ENCODE results near the gene ANKRD55. TPM values are rescaled to one million over a fixed set of nuclear protein-coding genes. Genes with fewer than 3 reads are reported as not detected.

ANKRD55 gene
- total RNA-seq: under 1 TPM; 0.37 to 0.52 TPM

DNA sequence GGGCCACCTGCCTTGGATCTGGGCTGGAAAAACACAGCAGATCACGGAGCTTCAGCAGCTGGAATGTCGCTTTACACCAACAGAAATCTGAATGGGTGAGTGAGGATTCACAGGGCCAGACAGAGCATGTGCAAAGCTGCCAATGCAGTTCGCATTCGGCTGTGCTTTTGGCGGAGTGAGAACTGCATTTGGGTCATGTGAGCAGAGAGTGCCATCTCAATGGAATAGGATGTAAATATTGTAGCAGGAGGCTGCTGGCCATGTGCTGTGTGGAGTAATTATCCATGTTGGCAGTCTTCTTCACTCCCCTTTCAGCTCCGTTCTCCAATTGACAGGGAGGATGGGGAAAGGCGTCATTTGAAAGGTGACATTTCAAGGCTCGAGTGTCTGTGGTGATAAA lies at the start of gene ANKRD55:
TSS of gene ANKRD55 (minus strand) at position 101 of the 400 bp plus-strand sequence. CDS start 417 bp downstream, outside the sequence.
- DNase-seq: no peak
- H3K9me3 Mint-ChIP-seq (ENCODE audit: insufficient read depth): no peaks in the 10 kb centered on the region
- H3K4me1 Mint-ChIP-seq (ENCODE audit: low read depth): no peaks in the 10 kb centered on the region
- ATAC-seq: no peak
- ChIA-PET CTCF (no interaction called here), POLR2A (interaction anchor here (0.6 kb wide), 1 partner anchor 15 kb away, joined by 4 read pairs; no protein-coding TSS in a partner anchor)
- H3K27ac Mint-ChIP-seq: no peak within 1 kb of the TSS
- H3K4me3 Mint-ChIP-seq: no peak within 1 kb of the TSS
- H3K36me3 Mint-ChIP-seq (ENCODE audit: low read depth): no peaks in the 10 kb centered on the region
- H3K27me3 Mint-ChIP-seq (ENCODE audit: low read depth): peaks cover 28% of the 10 kb centered on the region

DNA sequence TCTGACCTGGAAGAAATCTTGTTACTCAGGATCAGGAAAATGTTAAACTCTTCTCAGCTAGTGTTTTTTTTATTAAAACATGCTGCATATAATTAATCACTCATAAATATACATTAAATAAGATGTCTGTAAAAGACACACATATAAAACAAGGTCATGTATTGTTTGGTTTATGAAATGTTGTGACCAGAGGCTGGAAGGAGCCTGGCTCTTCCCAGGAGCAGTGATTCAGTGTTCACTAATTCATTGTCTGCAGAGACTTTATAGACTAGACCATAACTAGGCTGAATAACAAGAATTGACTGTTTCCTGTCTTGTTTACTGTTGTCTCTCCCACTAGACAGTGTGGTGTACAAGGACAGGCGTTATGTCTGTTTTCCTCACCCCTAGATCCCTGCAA lies 49.1 kb upstream of the ANKRD55 start:
- POLR2A ChIA-PET: interaction anchor here (0.7 kb wide), 1 partner anchor 248 kb away, joined by 3 read pairs; no protein-coding TSS in a partner anchor
- H3K4me1 Mint-ChIP-seq (ENCODE audit: low read depth): no peaks in the 10 kb centered on the region
- H3K36me3 Mint-ChIP-seq (ENCODE audit: low read depth): no peaks in the 10 kb centered on the region
- CTCF ChIA-PET: interaction anchor here (1.2 to 1.6 kb wide), 2 partner anchors 10 to 12 kb away, joined by 4 to 5 read pairs; no protein-coding TSS in a partner anchor
- no peaks in the 10 kb centered on the region for H3K9me3 Mint-ChIP-seq (ENCODE audit: insufficient read depth)
- H3K27ac Mint-ChIP-seq: no peak overlapping the region
- DNase-seq (no peak), ATAC-seq (no peak)
- no peak overlapping the region for H3K4me3 Mint-ChIP-seq
- no peaks in the 10 kb centered on the region for H3K27me3 Mint-ChIP-seq (ENCODE audit: low read depth)

DNA sequence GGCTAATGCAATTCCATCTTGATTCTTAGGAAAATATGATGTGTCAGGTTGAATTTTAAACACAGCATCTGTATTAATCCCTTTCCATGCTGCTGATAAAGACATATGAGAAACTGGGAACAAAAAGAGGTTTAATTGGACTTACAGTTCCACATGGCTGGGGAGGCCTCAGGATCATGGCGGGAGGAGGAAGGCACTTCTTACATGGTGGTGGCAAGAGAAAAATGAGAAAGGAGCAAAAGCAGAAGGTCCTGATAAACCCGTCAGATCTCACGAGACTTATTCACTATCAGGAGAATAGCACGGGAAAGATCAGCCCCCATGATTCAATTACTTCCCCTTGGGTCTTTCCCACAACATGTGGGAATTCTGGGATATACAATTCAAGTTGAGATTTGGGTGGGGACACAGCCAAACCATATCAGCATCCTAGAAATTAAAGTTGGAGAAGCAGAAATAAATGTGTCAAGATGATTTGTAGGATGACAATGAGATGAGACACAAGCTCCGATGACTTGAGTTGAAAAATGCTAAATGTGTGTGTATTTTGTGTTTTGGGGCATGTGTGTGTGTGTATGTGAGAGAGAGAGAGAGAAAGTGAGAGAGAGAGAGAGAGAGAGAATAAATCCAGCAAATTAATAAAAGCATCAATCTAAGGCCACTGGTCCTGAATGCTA lies 48.5 kb upstream of the ANKRD55 start:
- ATAC-seq (no peak), DNase-seq (no peak)
- Mint-ChIP-seq H3K36me3 (ENCODE audit: low read depth) (no peaks in the 10 kb centered on the region), H3K9me3 (ENCODE audit: insufficient read depth) (no peaks in the 10 kb centered on the region), H3K27me3 (ENCODE audit: low read depth) (no peaks in the 10 kb centered on the region), H3K27ac (no peak overlapping the region), H3K4me3 (no peak overlapping the region), H3K4me1 (ENCODE audit: low read depth) (no peaks in the 10 kb centered on the region)
- ChIA-PET CTCF (interaction anchor here (1.6 kb wide), 1 partner anchor 12 kb away, joined by 4 read pairs; no protein-coding TSS in a partner anchor), POLR2A (interaction anchor here (0.7 kb wide), 1 partner anchor 249 kb away, joined by 3 read pairs; no protein-coding TSS in a partner anchor)

DNA sequence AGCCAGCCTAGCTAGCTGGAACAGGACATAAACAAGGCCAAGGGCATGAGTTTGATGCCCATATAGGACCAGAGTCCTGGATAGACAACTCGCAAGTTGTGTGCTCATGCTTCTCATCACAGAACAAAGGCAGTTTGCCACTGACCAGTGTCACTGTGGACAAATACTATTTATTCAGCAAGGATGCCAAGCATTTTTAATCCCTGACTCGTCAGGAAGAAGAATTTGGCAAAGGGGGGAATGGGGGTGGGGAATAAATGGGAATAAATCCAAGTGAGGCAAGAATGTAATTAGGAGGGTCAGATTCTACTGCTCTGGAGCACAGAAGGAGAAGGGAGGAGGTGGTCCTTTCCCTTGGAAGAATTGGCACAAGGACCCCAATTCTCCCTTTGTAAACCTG lies 46.8 kb upstream of the ANKRD55 start:
- H3K27me3 Mint-ChIP-seq (ENCODE audit: low read depth): no peaks in the 10 kb centered on the region
- POLR2A ChIA-PET: no interaction called here
- no peaks in the 10 kb centered on the region for H3K36me3 Mint-ChIP-seq (ENCODE audit: low read depth)
- CTCF ChIA-PET: interaction anchor here (1.2 to 1.5 kb wide), 2 partner anchors 10 to 558 kb away, joined by 3 to 5 read pairs; no protein-coding TSS in a partner anchor
- no peak for ATAC-seq
- no peak for DNase-seq
- H3K9me3 Mint-ChIP-seq (ENCODE audit: insufficient read depth): no peaks in the 10 kb centered on the region
- no peak overlapping the region for H3K4me3 Mint-ChIP-seq
- no peak overlapping the region for H3K27ac Mint-ChIP-seq
- no peaks in the 10 kb centered on the region for H3K4me1 Mint-ChIP-seq (ENCODE audit: low read depth)

DNA sequence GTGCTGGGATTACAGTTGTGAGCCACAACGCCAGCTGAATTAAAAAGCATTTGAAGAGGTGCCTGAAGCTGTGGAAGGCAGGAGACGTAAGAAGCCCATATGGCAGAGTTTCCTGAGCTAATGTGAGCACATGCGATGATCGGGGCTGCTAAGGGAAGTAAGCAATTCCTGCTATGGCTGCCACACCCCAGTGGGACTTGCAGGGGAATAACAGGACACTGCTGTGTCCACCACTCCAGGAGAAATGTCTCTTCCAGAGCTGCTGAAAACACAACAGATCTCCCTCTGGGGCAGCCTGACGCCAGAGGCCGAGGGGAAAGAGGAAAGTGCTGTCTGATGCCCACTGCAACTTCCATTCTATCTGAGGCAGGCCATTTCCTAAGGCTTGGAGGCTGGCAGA lies 46.2 kb upstream of the ANKRD55 start:
- POLR2A ChIA-PET: no interaction called here
- ATAC-seq (no peak), DNase-seq (no peak)

DNA sequence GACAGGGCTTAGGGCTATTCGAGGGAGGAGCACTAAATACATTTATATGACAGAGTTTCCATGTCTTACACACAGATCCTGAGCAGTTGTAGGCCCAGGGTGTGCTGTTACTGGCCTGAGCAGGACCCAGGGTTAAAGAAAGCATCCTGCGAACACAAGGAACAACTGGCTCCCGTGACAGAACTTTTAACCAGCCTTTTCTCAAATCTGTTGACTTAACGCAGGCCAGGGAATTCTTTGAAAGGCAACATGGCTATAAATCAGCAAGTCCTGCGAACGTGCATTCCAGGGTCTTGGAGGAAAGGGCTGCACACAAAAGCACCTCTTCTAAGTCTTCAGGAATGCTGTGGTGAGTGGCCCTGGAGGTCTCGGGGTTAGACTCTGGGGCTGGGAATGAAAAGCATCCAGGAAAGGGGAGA lies 45.2 kb upstream of the ANKRD55 start:
- ChIA-PET POLR2A (no interaction called here), CTCF (no interaction called here)
- H3K27ac Mint-ChIP-seq: no peak overlapping the region
- H3K4me1 Mint-ChIP-seq (ENCODE audit: low read depth): no peaks in the 10 kb centered on the region
- no peaks in the 10 kb centered on the region for H3K27me3 Mint-ChIP-seq (ENCODE audit: low read depth)
- ATAC-seq: no peak
- no peak overlapping the region for H3K4me3 Mint-ChIP-seq
- DNase-seq: no peak
- H3K9me3 Mint-ChIP-seq (ENCODE audit: insufficient read depth): no peaks in the 10 kb centered on the region
- no peaks in the 10 kb centered on the region for H3K36me3 Mint-ChIP-seq (ENCODE audit: low read depth)

More for the DNA sequence above, 46.2 kb upstream of the ANKRD55 start:
- no peaks in the 10 kb centered on the region for H3K4me1 Mint-ChIP-seq (ENCODE audit: low read depth)
- no peak overlapping the region for H3K4me3 Mint-ChIP-seq
- no peaks in the 10 kb centered on the region for H3K36me3 Mint-ChIP-seq (ENCODE audit: low read depth)
- no peaks in the 10 kb centered on the region for H3K27me3 Mint-ChIP-seq (ENCODE audit: low read depth)
- CTCF ChIA-PET: interaction anchor here (1.2 to 1.5 kb wide), 2 partner anchors 9 to 559 kb away, joined by 3 to 5 read pairs; no protein-coding TSS in a partner anchor
- no peaks in the 10 kb centered on the region for H3K9me3 Mint-ChIP-seq (ENCODE audit: insufficient read depth)
- H3K27ac Mint-ChIP-seq: no peak overlapping the region

DNA sequence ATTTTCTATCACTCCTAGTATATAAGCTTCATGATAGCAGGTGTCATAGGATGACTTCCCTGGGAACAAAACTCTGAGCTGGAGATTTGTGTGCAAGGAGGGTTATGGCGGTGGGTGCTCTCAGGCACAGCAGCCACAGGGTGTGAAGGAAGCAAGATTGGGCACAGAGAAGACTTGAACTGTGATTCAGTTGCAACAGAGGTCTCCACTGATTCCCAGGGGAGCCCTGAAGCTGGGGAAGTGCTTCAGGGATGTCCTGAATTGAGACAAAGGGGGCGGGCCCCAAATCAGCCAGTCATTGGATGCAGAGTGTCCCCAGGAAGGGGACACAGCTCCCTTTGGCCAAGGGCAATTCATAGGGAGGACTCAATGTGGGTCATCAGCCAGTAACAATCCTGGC lies 44.4 kb upstream of the ANKRD55 start:
- ChIA-PET POLR2A (no interaction called here), CTCF (no interaction called here)
- Mint-ChIP-seq H3K9me3 (ENCODE audit: insufficient read depth) (no peaks in the 10 kb centered on the region), H3K36me3 (ENCODE audit: low read depth) (no peaks in the 10 kb centered on the region), H3K4me1 (ENCODE audit: low read depth) (no peaks in the 10 kb centered on the region), H3K4me3 (no peak overlapping the region), H3K27me3 (ENCODE audit: low read depth) (no peaks in the 10 kb centered on the region), H3K27ac (no peak overlapping the region)
- ATAC-seq (no peak), DNase-seq (no peak)

DNA sequence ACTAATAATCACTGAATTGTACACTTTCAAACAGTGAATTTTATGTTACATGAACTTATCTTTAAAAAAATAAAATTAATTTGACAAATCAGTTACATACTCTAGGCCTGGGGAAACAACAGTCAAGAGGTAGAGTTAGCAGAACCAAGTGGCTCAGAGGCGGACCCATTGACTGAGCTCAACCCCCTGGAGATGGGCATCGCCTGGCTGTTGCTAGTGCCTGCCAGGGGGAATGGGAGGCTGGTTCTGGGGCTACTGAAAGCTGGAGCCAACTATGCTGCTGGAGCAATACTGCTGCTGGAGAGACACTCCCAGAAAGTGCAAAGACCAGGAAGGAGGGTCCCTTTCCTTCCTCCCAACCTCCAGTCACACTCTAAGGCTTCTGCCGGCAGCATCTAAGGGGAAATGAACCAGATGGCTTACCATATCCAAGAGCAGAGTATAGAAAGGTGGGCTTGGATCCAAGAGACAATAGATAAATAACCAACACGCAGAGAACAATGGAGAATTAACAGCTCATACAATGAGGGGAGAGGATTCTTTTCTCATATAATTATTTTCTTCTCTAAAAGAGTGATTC lies 40.3 kb upstream of the ANKRD55 start:
- no peaks in the 10 kb centered on the region for H3K27me3 Mint-ChIP-seq (ENCODE audit: low read depth)
- DNase-seq (no peak), ATAC-seq (no peak)
- ChIA-PET CTCF (interaction anchor here (0.6 to 6.2 kb wide), 4 partner anchors 16 to 865 kb away, joined by 3 to 112 read pairs (median 6); no protein-coding TSS in a partner anchor), POLR2A (no interaction called here)
- H3K36me3 Mint-ChIP-seq (ENCODE audit: low read depth): no peaks in the 10 kb centered on the region
- H3K27ac Mint-ChIP-seq: no peak overlapping the region
- no peaks in the 10 kb centered on the region for H3K9me3 Mint-ChIP-seq (ENCODE audit: insufficient read depth)
- no peak overlapping the region for H3K4me3 Mint-ChIP-seq
- peaks cover 15% of the 10 kb centered on the region for H3K4me1 Mint-ChIP-seq (ENCODE audit: low read depth)

DNA sequence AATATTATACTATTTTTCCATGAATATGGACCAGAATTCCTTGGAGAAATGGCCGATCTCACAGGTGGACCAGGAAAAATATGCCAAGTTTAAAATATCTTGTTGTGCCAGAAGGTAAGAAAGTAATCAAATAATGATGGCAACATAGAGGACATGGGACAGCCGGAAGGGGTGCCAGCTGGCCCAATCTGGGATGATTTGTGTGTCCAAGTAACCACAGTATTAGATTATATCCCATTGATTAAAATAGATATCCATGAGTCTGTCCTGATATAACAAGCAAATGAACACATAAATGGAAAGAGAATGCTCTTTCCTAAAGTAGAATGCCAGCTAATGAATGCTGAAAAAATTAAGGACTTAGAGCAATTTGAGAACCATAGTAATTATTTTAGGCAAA lies 39.6 kb upstream of the ANKRD55 start:
- H3K36me3 Mint-ChIP-seq (ENCODE audit: low read depth): no peaks in the 10 kb centered on the region
- POLR2A ChIA-PET: no interaction called here
- no peaks in the 10 kb centered on the region for H3K27me3 Mint-ChIP-seq (ENCODE audit: low read depth)
- H3K9me3 Mint-ChIP-seq (ENCODE audit: insufficient read depth): no peaks in the 10 kb centered on the region
- no peak for DNase-seq
- CTCF ChIA-PET: interaction anchor here (0.6 to 6.2 kb wide), 9 partner anchors 10 to 866 kb away, joined by 3 to 112 read pairs (median 5); no protein-coding TSS in a partner anchor
- H3K4me3 Mint-ChIP-seq: no peak overlapping the region
- H3K4me1 Mint-ChIP-seq (ENCODE audit: low read depth): peaks cover 15% of the 10 kb centered on the region
- no peak overlapping the region for H3K27ac Mint-ChIP-seq
- ATAC-seq: no peak

DNA sequence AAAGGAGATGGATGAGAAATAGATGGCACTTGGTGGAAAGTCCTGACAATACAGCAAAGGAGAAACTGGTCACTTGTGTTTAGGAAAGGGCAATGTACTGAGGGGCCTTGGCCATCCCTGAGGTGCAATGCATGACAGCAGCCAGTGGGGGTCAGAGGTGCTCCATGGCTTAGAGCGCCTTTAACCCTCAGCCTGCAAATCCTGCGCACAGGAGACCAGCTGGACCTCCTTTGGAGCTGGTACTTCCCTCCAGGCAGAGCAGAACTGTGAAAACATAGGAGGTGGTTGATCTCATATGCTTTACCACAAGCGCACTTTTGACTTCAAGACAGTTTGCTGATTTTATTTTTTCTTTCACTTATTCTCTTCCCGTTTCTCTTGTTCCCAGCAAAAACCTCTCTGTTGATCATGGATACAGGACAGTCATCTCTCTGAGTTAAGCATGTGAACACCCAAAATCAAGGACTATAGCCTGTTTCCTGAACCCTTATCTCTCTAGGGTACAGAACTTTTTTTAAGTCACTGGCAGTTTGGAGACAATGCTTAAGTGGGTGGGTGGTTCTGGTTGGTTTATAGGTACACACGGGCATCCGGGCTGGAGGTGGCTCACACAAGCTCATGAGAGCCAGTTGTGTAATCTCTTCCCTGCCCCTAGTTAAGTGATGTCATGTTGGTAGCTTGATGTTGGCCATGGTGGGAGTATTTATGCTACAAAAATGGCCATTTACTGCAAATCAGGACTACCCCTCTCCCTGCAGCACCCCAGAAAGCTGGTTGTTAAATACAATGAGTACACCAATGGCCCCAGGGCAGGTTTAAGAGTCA lies 37.6 kb upstream of the ANKRD55 start:
- no peaks in the 10 kb centered on the region for H3K36me3 Mint-ChIP-seq (ENCODE audit: low read depth)
- H3K4me3 Mint-ChIP-seq: no peak overlapping the region
- peaks cover 15% of the 10 kb centered on the region for H3K4me1 Mint-ChIP-seq (ENCODE audit: low read depth)
- ChIA-PET CTCF (interaction anchor here (0.6 to 6.2 kb wide), 62 partner anchors 9 to 949 kb away, joined by 3 to 112 read pairs (median 4); no protein-coding TSS in a partner anchor), POLR2A (interaction anchor here (1.3 kb wide), 1 partner anchor 568 kb away, joined by 4 read pairs; no protein-coding TSS in a partner anchor)
- no peaks in the 10 kb centered on the region for H3K9me3 Mint-ChIP-seq (ENCODE audit: insufficient read depth)
- DNase-seq: peak; percentile 78
- peak; percentile 94 for ATAC-seq
- H3K27ac Mint-ChIP-seq: no peak overlapping the region
- H3K27me3 Mint-ChIP-seq (ENCODE audit: low read depth): peaks cover 2% of the 10 kb centered on the region

DNA sequence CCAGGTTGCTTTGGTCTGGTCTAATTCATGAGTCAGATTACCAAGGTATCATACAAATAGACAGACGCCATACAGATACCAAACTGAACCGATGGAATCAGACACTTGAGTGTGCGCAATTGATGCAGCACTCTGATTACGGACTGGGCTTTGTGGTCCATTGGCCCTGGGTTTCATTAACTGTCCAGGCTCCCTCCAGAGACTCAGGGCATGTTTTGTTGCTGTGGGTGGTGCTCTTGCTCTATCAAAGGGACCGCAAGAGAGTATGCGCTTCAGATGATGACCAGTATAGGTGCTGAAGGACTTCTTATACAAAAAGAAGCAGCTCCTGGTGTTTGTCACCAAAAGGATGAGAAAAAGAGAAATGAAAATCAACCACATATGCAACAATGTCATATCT lies 36.9 kb upstream of the ANKRD55 start:
- H3K27me3 Mint-ChIP-seq (ENCODE audit: low read depth): peaks cover 2% of the 10 kb centered on the region
- H3K4me1 Mint-ChIP-seq (ENCODE audit: low read depth): peaks cover 15% of the 10 kb centered on the region
- H3K27ac Mint-ChIP-seq: no peak overlapping the region
- CTCF ChIA-PET: interaction anchor here (0.6 to 6.2 kb wide), 36 partner anchors 9 to 950 kb away, joined by 3 to 112 read pairs (median 4); no protein-coding TSS in a partner anchor
- no peak for ATAC-seq
- POLR2A ChIA-PET: interaction anchor here (1.3 kb wide), 1 partner anchor 569 kb away, joined by 4 read pairs; no protein-coding TSS in a partner anchor
- no peaks in the 10 kb centered on the region for H3K36me3 Mint-ChIP-seq (ENCODE audit: low read depth)
- no peak for DNase-seq
- no peaks in the 10 kb centered on the region for H3K9me3 Mint-ChIP-seq (ENCODE audit: insufficient read depth)
- no peak overlapping the region for H3K4me3 Mint-ChIP-seq

Data from activated CD8-positive, alpha-beta T cell treated with anti-CD3 and anti-CD28 coated beads, Interleukin-2, amount 10 ng/mL, durations not matched to agents 7 days and 5 days (primary cell).